T-helper 1 cell treated with Interleukin-12 subunit alpha and Interleukin-12 subunit beta and Interleukin-4 antibody, amounts not matched to agents 30 μg/mL and 1 μg/mL, for 36 hours (primary cell): ENCODE results near the gene ADAP2.
A peak's percentile ranks its signal among the peaks of the same experiment; 100 is the strongest.
"Not testable (repeated sequence)": the region's sequence is repeated elsewhere in the genome, so short reads cannot be mapped to it uniquely, and the experiment has no call there.

Experiments used
- H3K27ac Mint-ChIP-seq: one replicate; pipeline ENCODE4 v1.8.0; 2021; ENCODE audit warnings: mild to moderate bottlenecking, mixed read lengths
- H3K27me3 Mint-ChIP-seq: one replicate; pipeline ENCODE4 v1.8.0; 2021; ENCODE audit warnings: low read depth, mixed read lengths
- H3K36me3 Mint-ChIP-seq: one replicate; pipeline ENCODE4 v1.8.0; 2021; ENCODE audit warnings: low read depth, mixed read lengths
- H3K4me1 Mint-ChIP-seq: one replicate; pipeline ENCODE4 v1.8.0; 2021; ENCODE audit warnings: low read depth, mixed read lengths
- H3K4me3 Mint-ChIP-seq: one replicate; pipeline ENCODE4 v1.8.0; 2021; ENCODE audit warnings: mild to moderate bottlenecking, moderate library complexity, mixed read lengths
- H3K9me3 Mint-ChIP-seq: one replicate; pipeline ENCODE4 v1.8.0; 2021; ENCODE audit warnings: mixed read lengths

Gene ADAP2

GRCh38 chr17:30921544-30922196 is at the start of gene ADAP2:
Gene ADAP2 (plus strand): TSS chr17:30921945. CDS start chr17:30922015, 70 bp downstream.
- Mint-ChIP-seq H3K4me3 (peak within 1 kb of the TSS; percentile 63), H3K36me3 (peaks cover 2% of the 10 kb centered on the region), H3K27ac (no peak within 1 kb of the TSS), H3K4me1 (peaks cover 2% of the 10 kb centered on the region), H3K27me3 (peaks cover 65% of the 10 kb centered on the region), H3K9me3 (no peaks in the 10 kb centered on the region)

DNA sequence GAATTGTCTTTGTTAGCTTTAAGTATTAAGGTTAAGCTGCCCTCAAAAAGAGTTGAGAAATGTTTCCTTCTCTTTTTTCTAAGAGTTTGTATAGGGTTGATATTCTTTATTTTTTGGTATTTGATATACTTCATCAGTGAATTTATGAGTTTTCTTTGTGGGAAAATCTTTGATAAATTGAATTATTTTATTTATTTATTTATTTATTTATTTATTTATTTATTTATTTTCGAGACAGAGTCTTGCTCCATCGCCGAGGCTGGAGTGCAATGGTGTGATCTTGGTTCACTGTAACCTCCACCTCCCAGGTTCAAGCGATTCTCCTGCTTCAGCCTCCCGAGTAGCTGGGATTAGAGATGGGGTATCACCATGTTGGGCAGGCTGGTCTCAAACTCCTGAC is 35.6 kb upstream of the ADAP2 start:
- Mint-ChIP-seq H3K36me3 (no peaks in the 10 kb centered on the region), H3K27me3 (no peaks in the 10 kb centered on the region), H3K27ac (no peak overlapping the region), H3K4me1 (no peaks in the 10 kb centered on the region), H3K4me3 (no peak overlapping the region), H3K9me3 (no peaks in the 10 kb centered on the region)

- Mint-ChIP-seq H3K36me3 (peaks cover 11% of the 10 kb centered on the region), H3K27ac (no peak overlapping the region)
Observed at GRCh38 chr17:30894236-30894635, 27.5 kb upstream of the ADAP2 start.

DNA sequence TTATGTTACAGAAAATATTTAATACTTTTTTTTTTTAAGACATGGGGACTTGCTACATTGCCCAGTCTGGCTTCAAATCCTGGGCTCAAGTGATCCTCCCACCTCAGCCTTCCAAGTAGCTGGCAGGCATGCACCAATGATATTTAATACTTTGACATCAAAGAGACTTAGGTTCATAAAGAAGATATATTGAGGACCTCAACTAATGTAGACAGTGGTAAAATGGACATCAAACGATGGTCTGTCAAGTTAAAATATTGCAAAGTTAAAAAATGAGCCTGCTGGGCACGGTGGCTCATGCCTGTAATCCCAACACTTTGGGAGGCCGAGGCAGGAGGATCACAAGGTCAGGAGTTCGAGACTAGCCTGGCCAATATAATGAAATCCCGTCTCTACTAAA is 24.4 kb upstream of the ADAP2 start:
- Mint-ChIP-seq H3K27me3 (no peaks in the 10 kb centered on the region), H3K27ac (no peak overlapping the region), H3K36me3 (peaks cover 17% of the 10 kb centered on the region), H3K9me3 (no peaks in the 10 kb centered on the region), H3K4me3 (no peak overlapping the region), H3K4me1 (peaks cover 8% of the 10 kb centered on the region)

More at GRCh38 chr17:30894236-30894635, 27.5 kb upstream of the ADAP2 start:
- H3K27me3 Mint-ChIP-seq, result no peaks in the 10 kb centered on the region
- H3K9me3 Mint-ChIP-seq, result no peaks in the 10 kb centered on the region
- H3K4me3 Mint-ChIP-seq, result no peak overlapping the region
- peaks cover 2% of the 10 kb centered on the region for H3K4me1 Mint-ChIP-seq

DNA sequence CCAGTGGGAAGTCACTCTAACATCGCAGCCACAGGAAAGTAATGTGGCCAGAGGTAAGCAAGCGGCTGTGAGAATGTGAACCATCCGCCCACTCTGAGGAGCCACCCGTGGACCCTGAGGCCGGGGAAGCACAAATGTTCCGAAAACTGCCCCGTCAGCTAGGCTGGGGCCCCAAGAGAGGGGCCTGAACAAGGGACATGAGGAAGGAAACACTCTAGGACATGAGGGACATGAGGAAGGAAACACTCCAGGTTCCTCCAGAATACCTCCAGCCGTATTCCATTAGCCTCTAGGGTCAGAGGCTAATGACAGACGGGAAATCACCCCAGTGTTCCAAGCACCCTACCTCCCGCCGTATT is 16.0 kb upstream of the ADAP2 start:
- Mint-ChIP-seq H3K36me3 (peaks cover 22% of the 10 kb centered on the region), H3K9me3 (no peaks in the 10 kb centered on the region), H3K27ac (peak overlapping the region; percentile 90), H3K4me1 (peaks cover 24% of the 10 kb centered on the region), H3K27me3 (no peaks in the 10 kb centered on the region), H3K4me3 (peak overlapping the region; percentile 99)

GRCh38 chr17:30906101-30906911 is 15.4 kb upstream of the ADAP2 start, which contains the start of gene TEFM:
Gene TEFM (minus strand): TSS chr17:30906238. CDS start chr17:30906198, 40 bp downstream.
- Mint-ChIP-seq H3K27me3 (no peaks in the 10 kb centered on the region), H3K4me1 (peaks cover 23% of the 10 kb centered on the region), H3K36me3 (peaks cover 21% of the 10 kb centered on the region), H3K9me3 (no peaks in the 10 kb centered on the region), H3K27ac (peak within 1 kb of the TSS; percentile 90), H3K4me3 (peak within 1 kb of the TSS; percentile 99)

DNA sequence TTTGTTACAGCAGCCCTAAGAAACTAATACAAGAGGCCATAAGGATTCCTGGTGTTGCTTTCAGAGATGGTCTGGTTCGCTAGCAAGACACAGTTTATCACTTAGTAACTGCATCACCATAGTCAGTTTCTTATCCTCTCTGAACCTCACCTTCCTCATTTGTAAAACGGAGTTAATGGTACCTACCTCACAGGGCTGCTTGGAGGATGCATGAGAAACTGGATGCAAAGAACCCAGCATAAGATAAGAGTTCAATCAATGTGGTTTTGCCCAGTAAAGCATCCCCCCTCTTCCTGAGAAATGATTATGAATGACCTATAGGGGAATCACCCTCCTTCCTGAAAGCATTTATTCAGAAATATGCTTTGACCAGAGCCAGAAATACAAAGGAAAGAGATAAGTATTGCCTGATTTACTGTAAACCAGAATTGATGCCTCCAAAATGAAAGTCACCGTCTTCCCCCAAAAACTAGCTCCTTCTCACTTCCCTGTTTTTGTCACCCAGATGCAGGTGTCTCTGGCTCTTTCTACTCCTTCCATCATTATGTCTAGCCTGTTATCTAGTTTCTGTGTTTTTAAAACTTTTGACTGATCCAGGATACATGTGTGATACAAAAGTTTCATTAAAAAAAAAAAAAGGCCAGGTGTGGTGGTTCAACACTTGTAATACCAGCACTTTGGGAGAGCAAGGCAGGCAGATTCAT is 12.9 kb upstream of the ADAP2 start:
- Mint-ChIP-seq H3K36me3 (peaks cover 11% of the 10 kb centered on the region), H3K27ac (no peak overlapping the region), H3K4me3 (no peak overlapping the region), H3K27me3 (no peaks in the 10 kb centered on the region), H3K9me3 (no peaks in the 10 kb centered on the region), H3K4me1 (peaks cover 15% of the 10 kb centered on the region)

DNA sequence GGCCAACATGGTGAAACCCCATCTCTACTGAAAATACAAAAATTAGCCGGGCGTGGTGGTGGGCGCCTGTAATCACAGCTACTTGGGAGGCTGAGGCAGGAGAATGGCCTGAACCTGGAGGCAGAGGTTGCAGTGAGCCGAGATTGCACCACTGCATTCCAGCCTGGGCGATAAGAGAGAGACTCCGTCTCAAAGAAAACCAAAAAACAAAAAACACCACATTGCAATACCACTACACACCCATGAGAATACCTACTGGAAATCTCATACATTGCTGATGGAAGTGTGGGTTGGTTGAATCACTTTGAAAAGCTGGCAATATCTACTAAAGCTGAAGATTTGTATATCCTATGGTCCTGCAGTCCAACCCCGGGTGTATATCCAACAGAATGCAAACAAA is 11.6 kb upstream of the ADAP2 start:
- H3K36me3 Mint-ChIP-seq, H3K27ac Mint-ChIP-seq, H3K4me3 Mint-ChIP-seq, H3K9me3 Mint-ChIP-seq, H3K27me3 Mint-ChIP-seq: not testable (repeated sequence)
- peaks cover 15% of the 10 kb centered on the region for H3K4me1 Mint-ChIP-seq

GRCh38 chr17:30913955-30914354 is 7.8 kb upstream of the ADAP2 start:
- Mint-ChIP-seq H3K36me3 (no peaks in the 10 kb centered on the region), H3K9me3 (no peaks in the 10 kb centered on the region), H3K27me3 (peaks cover 18% of the 10 kb centered on the region), H3K27ac (no peak overlapping the region), H3K4me1 (peaks cover 2% of the 10 kb centered on the region), H3K4me3 (no peak overlapping the region)

GRCh38 chr17:30915833-30916611 is 5.7 kb upstream of the ADAP2 start:
- Mint-ChIP-seq H3K36me3 (peaks cover 2% of the 10 kb centered on the region), H3K4me1 (peaks cover 2% of the 10 kb centered on the region), H3K9me3 (no peaks in the 10 kb centered on the region), H3K4me3 (no peak overlapping the region), H3K27me3 (peaks cover 34% of the 10 kb centered on the region), H3K27ac (no peak overlapping the region)

DNA sequence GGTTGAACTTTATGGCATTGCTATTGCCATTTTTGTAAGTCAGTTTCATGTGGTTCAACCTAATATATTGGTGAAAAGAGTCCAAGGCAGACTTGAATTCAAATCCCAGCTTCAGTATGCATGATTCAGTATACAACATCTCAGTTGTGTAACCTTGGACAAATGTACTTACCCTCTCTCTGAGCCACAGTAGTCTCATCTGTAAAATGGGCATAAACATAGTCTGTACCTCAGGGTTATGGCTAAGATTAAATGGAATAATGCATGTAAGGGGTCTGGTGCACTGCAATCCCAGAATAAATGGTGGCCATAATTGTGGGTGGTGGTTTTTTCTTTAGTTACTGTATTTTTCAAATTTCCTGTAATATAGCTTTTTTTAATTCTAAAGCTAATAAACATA is 4.7 kb upstream of the ADAP2 start:
- no peak overlapping the region for H3K27ac Mint-ChIP-seq
- no peak overlapping the region for H3K4me3 Mint-ChIP-seq
- peaks cover 2% of the 10 kb centered on the region for H3K36me3 Mint-ChIP-seq
- H3K9me3 Mint-ChIP-seq, result no peaks in the 10 kb centered on the region
- H3K4me1 Mint-ChIP-seq, result peaks cover 2% of the 10 kb centered on the region
- peaks cover 41% of the 10 kb centered on the region for H3K27me3 Mint-ChIP-seq

- H3K27ac Mint-ChIP-seq, result no peak overlapping the region
Observed at GRCh38 chr17:30920282-30920681, 1.5 kb upstream of the ADAP2 start.

GRCh38 chr17:30920683-30921543 is 832 bp upstream of the ADAP2 start:
- peak overlapping the region; percentile 63 for H3K4me3 Mint-ChIP-seq
- H3K27ac Mint-ChIP-seq, result no peak overlapping the region
- no peaks in the 10 kb centered on the region for H3K9me3 Mint-ChIP-seq
- peaks cover 2% of the 10 kb centered on the region for H3K36me3 Mint-ChIP-seq
- H3K27me3 Mint-ChIP-seq, result peaks cover 62% of the 10 kb centered on the region
- peaks cover 2% of the 10 kb centered on the region for H3K4me1 Mint-ChIP-seq

More at GRCh38 chr17:30920282-30920681, 1.5 kb upstream of the ADAP2 start:
- H3K9me3 Mint-ChIP-seq, result no peaks in the 10 kb centered on the region
- H3K36me3 Mint-ChIP-seq, result peaks cover 2% of the 10 kb centered on the region
- H3K4me3 Mint-ChIP-seq, result no peak overlapping the region
- H3K27me3 Mint-ChIP-seq, result peaks cover 63% of the 10 kb centered on the region
- peaks cover 2% of the 10 kb centered on the region for H3K4me1 Mint-ChIP-seq
